H9 (cell line): ENCODE data around the gene SDK1. TPM values are rescaled to one million over a fixed set of nuclear protein-coding genes. Genes with fewer than 3 reads are reported as not detected.

Source experiments
- DNase-seq: peaks from one replicate; pipeline ENCODE4 v3.0.0-alpha.2; 2017
- H2AFZ ChIP-seq: one replicate; pipeline ENCODE4 v1.6.1; 2013; ENCODE audit warnings: mild to moderate bottlenecking, low read length, control low read depth, moderate library complexity
- H2AK5ac ChIP-seq: 2 replicates; pipeline ENCODE4 v1.6.1; 2013; ENCODE audit warnings: low read length, control low read depth, mixed read lengths; ENCODE audit not compliant: insufficient read length
- H2BK120ac ChIP-seq: one replicate; pipeline ENCODE4 v1.6.1; 2013; ENCODE audit warnings: low read depth, mild to moderate bottlenecking, low read length, control low read depth, inconsistent platforms; ENCODE audit not compliant: poor library complexity, severe bottlenecking
- H2BK12ac ChIP-seq: 2 replicates; pipeline ENCODE4 v1.6.1; 2013; ENCODE audit warnings: low read length, control low read depth, mixed read lengths, low read depth; ENCODE audit not compliant: insufficient read length
- H2BK15ac ChIP-seq: 2 replicates; pipeline ENCODE4 v1.6.1; 2013; ENCODE audit warnings: low read depth, low read length, control low read depth
- H2BK20ac ChIP-seq: one replicate; pipeline ENCODE4 v1.6.1; 2013; ENCODE audit warnings: low read depth, mild to moderate bottlenecking, low read length, control low read depth, inconsistent platforms; ENCODE audit not compliant: poor library complexity, severe bottlenecking
- H2BK5ac ChIP-seq: 2 replicates; pipeline ENCODE4 v1.6.1; 2013; ENCODE audit warnings: low read length, control low read depth, mixed read lengths; ENCODE audit not compliant: insufficient read length
- H3K14ac ChIP-seq: 2 replicates; pipeline ENCODE4 v1.6.1; 2013; ENCODE audit warnings: low read length, control low read depth; ENCODE audit not compliant: insufficient read depth
- H3K18ac ChIP-seq: 2 replicates; pipeline ENCODE4 v1.6.1; 2013; ENCODE audit warnings: low read depth, mild to moderate bottlenecking, mixed read lengths, low read length, control low read depth; ENCODE audit not compliant: insufficient read length
- H3K23ac ChIP-seq: 2 replicates; pipeline ENCODE4 v1.6.1; 2013; ENCODE audit warnings: low read length, control low read depth, mixed read lengths, low read depth; ENCODE audit not compliant: insufficient read length
- H3K23me2 ChIP-seq: 2 replicates; pipeline ENCODE4 v1.6.1; 2013; ENCODE audit warnings: low read depth, mild to moderate bottlenecking, mixed read lengths, low read length, control low read depth; ENCODE audit not compliant: insufficient read length, poor library complexity, severe bottlenecking
- H3K27ac ChIP-seq: 2 replicates; pipeline ENCODE4 v1.5.1; 2013; ENCODE audit warnings: low read length, control low read depth, mixed read lengths, low read depth; ENCODE audit not compliant: insufficient read length
- H3K27me3 ChIP-seq: 2 replicates; pipeline ENCODE4 v1.6.1; 2013; ENCODE audit warnings: low read length, control low read depth, inconsistent platforms; ENCODE audit not compliant: insufficient read depth
- H3K4ac ChIP-seq: 2 replicates; pipeline ENCODE4 v1.6.1; 2013; ENCODE audit warnings: low read depth, mild to moderate bottlenecking, control low read depth, inconsistent platforms, low read length, moderate library complexity
- H3K4me1 ChIP-seq: 2 replicates; pipeline ENCODE4 v1.6.1; 2013; ENCODE audit warnings: low read length, control low read depth, inconsistent platforms; ENCODE audit not compliant: insufficient read depth
- H3K4me2 ChIP-seq: 2 replicates; pipeline ENCODE4 v1.6.1; 2013; ENCODE audit warnings: low read length, control low read depth, mixed read lengths; ENCODE audit not compliant: insufficient read length, insufficient read depth
- H3K56ac ChIP-seq: 2 replicates; pipeline ENCODE4 v1.6.1; 2013; ENCODE audit warnings: low read depth, mild to moderate bottlenecking, mixed read lengths, low read length, control low read depth; ENCODE audit not compliant: insufficient read length
- H3K79me1 ChIP-seq: 2 replicates; pipeline ENCODE4 v1.6.1; 2013; ENCODE audit warnings: low read depth, mild to moderate bottlenecking, moderate library complexity, low read length, control low read depth, inconsistent platforms; ENCODE audit not compliant: insufficient read depth, poor library complexity, severe bottlenecking
- H3K79me2 ChIP-seq: 2 replicates; pipeline ENCODE4 v1.6.1; 2013; ENCODE audit warnings: low read length, control low read depth, inconsistent platforms; ENCODE audit not compliant: insufficient read depth
- H3K9ac ChIP-seq: 2 replicates; pipeline ENCODE4 v1.6.1; 2013; ENCODE audit warnings: low read length, control low read depth, mixed read lengths; ENCODE audit not compliant: insufficient read length; ENCODE audit errors: extremely low read depth
- H3K9me3 ChIP-seq: one replicate; pipeline ENCODE4 v1.6.1; 2013; ENCODE audit warnings: low read depth, low read length, inconsistent platforms; ENCODE audit not compliant: control insufficient read depth
- H3T11ph ChIP-seq: one replicate; pipeline ENCODE4 v1.6.1; 2013; ENCODE audit warnings: mild to moderate bottlenecking, low read length, control low read depth, inconsistent platforms
- H4K20me1 ChIP-seq: one replicate; pipeline ENCODE4 v1.6.1; 2013; ENCODE audit not compliant: control insufficient read depth, insufficient read length, insufficient read depth
- H4K5ac ChIP-seq: 2 replicates; pipeline ENCODE4 v1.6.1; 2013; ENCODE audit warnings: low read depth, mild to moderate bottlenecking, mixed read lengths, low read length, control low read depth; ENCODE audit not compliant: insufficient read length
- H4K8ac ChIP-seq: replicated peaks from 2 replicates; pipeline ENCODE4 v1.6.1; 2013; ENCODE audit warnings: low read length, control low read depth, mixed read lengths, low read depth; ENCODE audit not compliant: insufficient read length
- H4K91ac ChIP-seq: 2 replicates; pipeline ENCODE4 v1.6.1; 2013; ENCODE audit warnings: low read depth, mild to moderate bottlenecking, moderate library complexity, mixed read lengths, low read length, control low read depth; ENCODE audit not compliant: insufficient read length
- H3K27ac Mint-ChIP-seq, 3 experiments: 2 replicates in 2 of 3; 3 replicates in 1 of 3; pipeline ENCODE4 v1.8.0; 2020 to 2021; ENCODE audit warnings: mixed read lengths in 3 of 3, mild to moderate bottlenecking in 1 of 3, moderate library complexity in 1 of 3
- H3K27me3 Mint-ChIP-seq: 2 replicates; pipeline ENCODE4 v1.8.0; 2021; ENCODE audit warnings: low read depth, mild to moderate bottlenecking, moderate library complexity, mixed read lengths
- H3K36me3 Mint-ChIP-seq, 3 experiments: 2 replicates in 2 of 3; 3 replicates in 1 of 3; pipeline ENCODE4 v1.8.0; 2020 to 2021; ENCODE audit warnings: low read depth in 3 of 3, mixed read lengths in 3 of 3; ENCODE audit not compliant: insufficient read depth in 1 of 3
- H3K4me1 Mint-ChIP-seq, 2 experiments: 2 replicates each; pipeline ENCODE4 v1.8.0; 2020; ENCODE audit warnings: mixed read lengths in 2 of 2
- H3K4me3 Mint-ChIP-seq, 2 experiments: 2 replicates in 1 of 2; 3 replicates in 1 of 2; pipeline ENCODE4 v1.8.0; 2020 to 2021; ENCODE audit warnings: mild to moderate bottlenecking in 2 of 2, mixed read lengths in 2 of 2, moderate library complexity in 1 of 2
- H3K9me3 Mint-ChIP-seq, 2 experiments: 2 replicates in 1 of 2; 3 replicates in 1 of 2; pipeline ENCODE4 v1.8.0; 2020; ENCODE audit warnings: mild to moderate bottlenecking in 2 of 2, mixed read lengths in 2 of 2, moderate library complexity in 1 of 2
- WGBS: extraction: QIAGEN DNeasy Blood & Tissue Kit; methylation state at CpG from one replicate; pipeline ENCODE4 v1.1.7; 2013; ENCODE audit warnings: missing lambda C conversion rate, low lambda C conversion rate, mixed read lengths; ENCODE audit not compliant: insufficient read length; ENCODE audit errors: extremely low coverage; 5-methylcytosine and 5-hydroxymethylcytosine counted together
- total RNA-seq: library from RNA; stranded (reverse); gene quantifications from 2 replicates; pipeline ENCODE4 v1.2.1, GENCODE V29; 2021
- TF ChIP-seq, protein P1 (sequence below): fragments of 200-600 bp; sonication (generic); conservative IDR thresholded peaks from 3 replicates; pipeline ENCODE4 v1.8.0; 2021; ENCODE audit warnings: antibody characterized with exemption, mild to moderate bottlenecking

The SDK1 gene
- total RNA-seq, 1 experiment from 2014 or later = 8.7 TPM

DNA sequence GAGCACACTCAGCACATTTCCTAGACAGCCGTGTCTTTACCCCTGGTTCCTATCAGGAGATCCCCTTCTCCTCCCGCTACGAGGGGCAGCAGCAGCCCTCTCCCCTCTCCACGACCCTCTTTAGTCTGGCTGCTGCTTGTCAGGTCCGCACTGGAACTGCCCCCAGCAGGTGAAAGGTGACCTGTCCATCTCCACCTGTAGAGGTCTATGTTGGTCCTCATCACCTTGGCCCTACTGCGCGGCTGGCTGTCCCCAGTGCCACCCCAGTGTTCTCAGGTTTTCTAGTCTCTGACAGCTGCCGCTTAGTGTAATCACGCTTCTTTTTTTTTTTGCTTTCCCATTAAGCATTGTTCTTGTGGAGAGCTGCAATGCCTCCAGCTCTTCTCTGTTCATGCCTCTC is 545.7 kb downstream of the SDK1 start:
- H3K9me3 Mint-ChIP-seq = no peaks in the 10 kb centered on the region
- H2BK120ac ChIP-seq = no peak overlapping the region
- no peaks in the 10 kb centered on the region for H3K9me3 ChIP-seq
- H2AFZ ChIP-seq = no peak overlapping the region
- H3K4me1 ChIP-seq = no peaks in the 10 kb centered on the region
- no peak overlapping the region for H2BK5ac ChIP-seq
- no CpG with 5 or more reads among the region's 9 CpGs for WGBS
- H3K4me2 ChIP-seq = no peak overlapping the region
- no peaks in the 10 kb centered on the region for H3K4me1 Mint-ChIP-seq
- H3K36me3 Mint-ChIP-seq = no peaks in the 10 kb centered on the region
- no peak overlapping the region for H2BK12ac ChIP-seq
- no peaks in the 10 kb centered on the region for H3K27me3 ChIP-seq
- no peak overlapping the region for H4K5ac ChIP-seq
- no peak overlapping the region for H3K4ac ChIP-seq
- no peak overlapping the region for H3K56ac ChIP-seq
- H3K14ac ChIP-seq = no peak overlapping the region
- no peaks in the 10 kb centered on the region for H4K20me1 ChIP-seq
- no peak overlapping the region for H3K27ac ChIP-seq
- H3K27ac Mint-ChIP-seq = 0 out of 7 replicates have a peak overlapping the region, but pooled peaks of 1 of the 3 experiments have one; percentile 12
- no peak overlapping the region for H3T11ph ChIP-seq
- no peak overlapping the region for H4K91ac ChIP-seq
- H3K23me2 ChIP-seq = no peaks in the 10 kb centered on the region
- H2AK5ac ChIP-seq = no peak overlapping the region
- H3K79me2 ChIP-seq = no peaks in the 10 kb centered on the region
- H3K4me3 Mint-ChIP-seq = no peak overlapping the region
- no peak overlapping the region for H3K9ac ChIP-seq
- H3K23ac ChIP-seq = no peak overlapping the region
- no peak overlapping the region for H2BK15ac ChIP-seq
- H3K79me1 ChIP-seq = no peaks in the 10 kb centered on the region
- no peak for DNase-seq
- H4K8ac ChIP-seq = no peak overlapping the region
- no peaks in the 10 kb centered on the region for H3K27me3 Mint-ChIP-seq
- H3K18ac ChIP-seq = no peak overlapping the region
- TF ChIP-seq, protein P1, sequence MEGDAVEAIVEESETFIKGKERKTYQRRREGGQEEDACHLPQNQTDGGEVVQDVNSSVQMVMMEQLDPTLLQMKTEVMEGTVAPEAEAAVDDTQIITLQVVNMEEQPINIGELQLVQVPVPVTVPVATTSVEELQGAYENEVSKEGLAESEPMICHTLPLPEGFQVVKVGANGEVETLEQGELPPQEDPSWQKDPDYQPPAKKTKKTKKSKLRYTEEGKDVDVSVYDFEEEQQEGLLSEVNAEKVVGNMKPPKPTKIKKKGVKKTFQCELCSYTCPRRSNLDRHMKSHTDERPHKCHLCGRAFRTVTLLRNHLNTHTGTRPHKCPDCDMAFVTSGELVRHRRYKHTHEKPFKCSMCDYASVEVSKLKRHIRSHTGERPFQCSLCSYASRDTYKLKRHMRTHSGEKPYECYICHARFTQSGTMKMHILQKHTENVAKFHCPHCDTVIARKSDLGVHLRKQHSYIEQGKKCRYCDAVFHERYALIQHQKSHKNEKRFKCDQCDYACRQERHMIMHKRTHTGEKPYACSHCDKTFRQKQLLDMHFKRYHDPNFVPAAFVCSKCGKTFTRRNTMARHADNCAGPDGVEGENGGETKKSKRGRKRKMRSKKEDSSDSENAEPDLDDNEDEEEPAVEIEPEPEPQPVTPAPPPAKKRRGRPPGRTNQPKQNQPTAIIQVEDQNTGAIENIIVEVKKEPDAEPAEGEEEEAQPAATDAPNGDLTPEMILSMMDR = no peak
- no peak overlapping the region for H2BK20ac ChIP-seq
